ENCODE data around the gene SWI5.

The SWI5 gene

DNA sequence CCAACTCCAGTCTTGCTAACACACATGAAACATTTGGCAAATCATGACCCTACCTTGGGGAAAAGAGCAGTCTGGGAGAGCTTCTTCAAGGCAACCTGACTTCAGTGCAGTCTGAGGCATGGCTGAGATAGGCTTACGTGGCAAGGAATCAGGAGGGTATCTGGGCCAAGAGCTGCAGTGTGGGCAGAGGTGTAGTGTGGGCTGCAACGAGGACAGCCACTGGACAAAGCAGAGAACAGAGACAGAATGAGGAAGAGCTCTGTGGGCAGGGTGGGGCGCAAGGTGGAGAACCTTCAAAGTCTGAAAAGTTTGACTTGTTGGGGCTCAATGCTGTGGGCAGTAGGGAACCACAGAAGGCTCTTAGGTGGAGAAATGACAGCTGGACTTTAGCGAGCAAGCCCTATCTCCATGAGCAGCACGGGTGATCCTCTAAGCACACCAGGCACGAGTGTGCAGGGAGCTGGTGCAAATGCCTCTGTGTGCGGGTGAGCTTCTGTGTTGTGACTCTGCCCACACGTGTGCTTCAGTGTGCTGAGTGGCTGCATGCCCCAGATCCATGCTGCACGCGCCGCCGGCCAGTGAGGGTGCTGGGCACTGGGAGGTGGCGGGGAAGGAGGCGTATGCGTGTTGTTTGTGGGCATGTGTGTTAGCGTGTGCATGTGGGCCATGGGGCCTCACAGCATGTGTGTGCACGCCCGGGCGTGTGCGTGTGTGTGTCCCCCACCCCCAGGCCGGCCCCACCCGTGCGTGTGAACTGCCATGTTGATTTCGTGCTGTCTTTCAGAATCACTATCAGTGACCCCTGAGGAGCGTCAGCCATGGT lies 23.5 kb upstream of the SWI5 start:
- DNase-seq (ENCODE audit: low read depth): no peak

- DNase-seq (ENCODE audit: low read depth): no peak
These were observed 22.7 kb upstream of the SWI5 start for GRCh38 chr9:128253140-128253990.

GRCh38 chr9:128253991-128254346 lies 22.1 kb upstream of the SWI5 start:
- no peak for DNase-seq (ENCODE audit: low read depth)

- no peak for DNase-seq (ENCODE audit: low read depth)
These were observed 21.7 kb upstream of the SWI5 start for GRCh38 chr9:128254362-128254761.

DNA sequence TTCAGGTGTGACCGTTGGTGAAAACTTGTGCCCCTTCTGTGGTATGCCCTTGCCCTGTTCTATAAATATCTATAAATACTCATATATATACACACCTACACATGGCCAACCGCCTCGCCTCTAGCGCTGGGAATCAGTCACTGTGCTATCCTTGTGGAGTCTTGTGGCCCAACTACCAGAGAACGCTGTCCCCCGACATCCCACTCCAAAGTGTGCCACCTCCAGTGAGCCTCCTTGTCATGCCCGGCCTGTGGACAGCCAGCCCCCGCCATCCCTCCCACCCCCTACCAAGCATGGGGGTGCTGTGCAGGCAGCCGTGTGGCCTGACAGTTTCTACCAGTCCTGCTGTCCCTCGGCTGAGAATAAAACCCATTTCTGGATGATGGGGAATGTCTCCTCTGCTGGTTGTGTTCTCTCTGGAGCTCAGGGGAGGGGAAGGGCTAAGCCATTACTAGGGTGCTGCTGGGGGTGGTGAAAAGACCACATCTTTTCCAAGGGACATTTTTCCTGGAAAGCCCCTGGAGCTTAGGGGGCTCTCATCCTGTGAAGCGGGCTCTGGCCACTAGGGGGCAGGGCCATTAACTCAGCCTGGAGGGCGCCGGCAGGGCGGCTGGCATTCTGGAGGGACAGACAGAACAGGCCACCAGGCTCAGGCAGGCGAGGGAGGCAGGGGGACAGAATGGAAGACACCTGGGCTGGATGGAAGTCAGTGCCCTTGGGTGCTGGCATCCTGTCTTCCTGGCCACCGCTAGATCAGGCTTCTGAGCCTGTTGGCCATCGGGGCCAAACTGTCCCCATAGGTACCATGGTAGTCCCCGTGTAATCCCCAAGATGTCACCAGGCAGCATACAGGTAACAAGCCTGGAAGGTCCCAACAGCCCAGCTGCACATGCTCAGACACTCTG lies 21.0 kb upstream of the SWI5 start:
- DNase-seq (ENCODE audit: low read depth): peak; percentile 24

DNA sequence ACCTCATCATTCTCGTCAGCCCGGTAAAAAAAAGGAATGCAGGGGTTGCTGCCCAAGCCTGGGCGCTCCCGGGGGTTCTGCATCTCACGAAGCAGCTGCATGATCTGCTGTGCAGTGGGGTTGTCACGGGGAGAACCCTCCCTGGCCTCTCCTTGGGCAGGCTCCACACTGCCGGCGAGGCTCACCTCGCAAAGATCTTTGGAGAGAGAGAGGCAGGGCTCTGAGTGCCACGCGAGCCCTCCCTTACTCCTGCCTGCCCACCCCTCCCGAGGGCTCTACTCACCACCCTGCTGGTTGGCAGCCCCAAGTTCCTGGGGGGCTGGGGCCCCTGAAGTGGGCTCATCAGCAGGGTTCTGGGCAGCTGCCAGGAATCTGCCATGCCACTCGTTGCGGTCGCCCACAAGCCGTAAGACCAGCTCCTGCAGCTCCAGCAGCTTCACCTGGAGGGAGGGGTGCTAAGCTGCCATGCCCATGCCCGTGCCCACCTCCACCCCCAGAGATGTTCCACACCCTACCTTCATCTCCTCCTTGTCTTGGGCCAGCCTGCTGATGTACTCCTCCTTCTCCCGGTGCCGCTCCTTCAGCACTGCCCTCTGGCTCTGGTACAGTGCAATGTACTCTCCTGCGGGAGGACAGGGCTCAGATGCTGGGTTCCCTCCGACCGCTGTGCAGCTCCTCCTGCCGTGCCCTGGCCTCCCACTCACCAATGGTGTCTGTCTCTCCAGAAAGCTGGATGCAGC lies 18.8 kb upstream of the SWI5 start:
- DNase-seq (ENCODE audit: low read depth): no peak

DNA sequence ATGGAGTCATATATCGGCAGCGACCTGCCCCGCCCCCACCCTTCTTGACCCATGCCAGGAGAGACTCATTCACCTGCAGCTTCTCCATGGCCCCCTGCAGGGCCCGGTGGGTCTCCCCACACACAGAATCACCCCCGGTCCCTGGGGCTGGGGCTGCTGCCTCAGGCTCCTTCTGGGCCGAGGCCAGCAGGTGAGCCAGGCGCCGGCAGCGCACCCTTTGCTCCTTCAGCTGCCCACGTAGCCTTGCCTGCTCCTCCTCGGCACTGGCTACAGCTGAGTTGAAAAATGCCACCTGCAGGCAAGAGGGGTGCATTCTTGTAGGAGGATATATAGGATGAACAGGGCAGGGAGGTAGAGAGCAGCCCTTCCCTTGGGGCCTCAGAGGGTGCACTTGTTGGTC lies 18.2 kb upstream of the SWI5 start:
- DNase-seq (ENCODE audit: low read depth): no peak

DNA sequence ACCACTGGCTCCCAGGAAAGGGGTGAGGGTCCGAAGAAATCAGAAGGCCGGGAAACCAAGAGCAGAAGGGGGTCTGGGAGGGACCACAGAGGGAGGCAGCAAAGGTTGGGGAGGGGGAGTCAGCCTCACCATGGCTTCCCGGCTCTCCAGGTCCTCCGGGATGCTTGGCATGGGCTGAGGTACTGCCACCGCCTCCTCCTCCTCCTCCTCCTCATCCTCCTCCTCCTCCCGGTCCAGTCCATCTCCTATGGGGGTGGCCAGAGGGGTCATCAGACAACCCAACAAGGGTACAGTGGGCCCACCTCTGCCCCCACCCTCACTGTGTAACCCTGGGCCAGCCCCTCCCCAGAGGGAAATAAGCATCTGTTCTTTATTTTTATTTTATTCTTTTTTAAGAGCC lies 17.8 kb upstream of the SWI5 start:
- DNase-seq (ENCODE audit: low read depth): no peak

DNA sequence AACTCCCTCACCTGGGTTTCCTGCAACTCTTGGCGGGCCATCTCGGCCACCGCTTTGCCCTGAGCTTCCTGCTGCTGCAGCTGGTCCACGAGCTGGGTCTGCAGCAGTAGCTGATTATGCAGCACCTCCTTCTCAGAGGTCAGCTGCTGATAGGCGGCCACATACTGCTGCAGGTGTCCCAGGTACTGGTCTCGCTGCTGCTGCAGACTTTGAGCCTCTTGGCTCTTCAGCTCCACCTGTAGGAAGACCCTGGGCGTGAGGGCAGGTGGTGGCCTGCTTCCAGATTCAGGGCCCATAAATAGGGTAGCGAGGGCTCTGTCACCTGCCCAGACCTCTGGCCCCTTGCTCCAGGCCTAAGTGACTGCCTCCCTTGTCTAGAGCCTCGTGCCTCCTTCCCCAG lies 16.9 kb upstream of the SWI5 start:
- no peak for DNase-seq (ENCODE audit: low read depth)

GRCh38 chr9:128260340-128260739 lies 15.7 kb upstream of the SWI5 start:
- no peak for DNase-seq (ENCODE audit: low read depth)

- DNase-seq (ENCODE audit: low read depth): no peak
These were observed 13.4 kb upstream of the SWI5 start for GRCh38 chr9:128262687-128263086.

DNA sequence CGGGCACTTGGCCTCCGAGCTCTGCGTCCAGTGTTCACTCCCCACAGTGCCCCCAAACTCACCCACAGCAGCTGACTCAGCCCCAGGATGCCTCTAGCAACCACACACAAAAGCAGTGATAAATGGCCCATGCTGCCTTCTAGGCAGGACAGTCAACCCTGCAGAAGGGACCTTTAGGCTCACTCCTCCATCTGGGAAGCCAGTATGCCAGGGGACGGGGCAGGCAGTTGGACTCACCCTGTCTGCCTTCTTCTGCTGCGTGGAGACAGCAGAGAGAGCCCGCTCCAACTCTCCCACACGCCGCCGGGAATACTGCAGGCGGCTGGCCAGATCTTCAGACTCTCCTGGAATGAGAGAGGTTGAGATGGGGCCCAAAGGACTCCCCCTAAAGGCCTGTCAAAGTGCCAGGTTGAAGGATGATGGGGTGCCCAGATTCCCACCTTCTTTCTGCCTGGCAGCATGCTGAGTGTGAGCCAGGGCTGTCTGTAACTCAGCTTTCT lies 10.7 kb upstream of the SWI5 start:
- DNase-seq (ENCODE audit: low read depth): no peak

GRCh38 chr9:128266868-128267590 lies 9.0 kb upstream of the SWI5 start:
- DNase-seq (ENCODE audit: low read depth): no peak

- DNase-seq (ENCODE audit: low read depth): no peak
These were observed 5.0 kb upstream of the SWI5 start for GRCh38 chr9:128271112-128271511.

DNA sequence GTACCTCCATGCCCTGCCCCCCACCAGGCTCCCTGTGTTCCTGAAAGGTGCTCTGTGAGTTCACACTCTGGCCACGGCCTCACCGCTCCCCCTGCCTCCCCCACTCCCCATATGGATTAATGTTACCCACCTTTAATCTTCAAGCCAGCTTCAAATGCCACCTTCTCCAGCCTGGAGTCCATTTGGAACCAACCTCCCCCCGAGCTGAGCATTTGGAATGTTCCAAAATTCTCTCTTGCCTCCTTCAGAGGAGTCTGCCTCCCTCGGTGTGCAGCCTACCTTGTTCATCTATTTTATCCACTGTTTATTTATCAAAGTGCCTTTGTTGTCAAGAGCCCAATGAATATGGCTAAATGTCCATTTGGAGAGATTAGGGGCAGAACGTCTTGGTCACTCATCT lies 4.6 kb upstream of the SWI5 start:
- DNase-seq (ENCODE audit: low read depth): no peak

DNA sequence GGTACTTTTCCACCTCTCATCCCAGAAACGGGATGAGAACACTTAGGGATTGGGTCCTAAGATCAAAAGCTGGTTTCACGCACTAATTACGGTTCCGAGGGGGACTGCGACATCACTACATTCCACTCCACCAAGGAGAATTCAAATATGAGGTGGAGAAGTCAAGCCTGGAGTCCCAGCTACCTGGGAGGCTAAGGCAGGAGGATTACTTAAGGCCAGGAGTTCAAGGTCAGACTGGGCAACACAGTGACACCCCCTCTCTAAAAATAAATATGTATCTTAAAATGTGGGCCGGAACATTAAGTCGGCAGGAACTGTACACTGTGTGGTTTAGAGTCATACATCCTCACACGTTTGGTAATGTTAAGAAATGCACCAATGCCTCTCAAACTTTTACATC lies 1.8 kb upstream of the SWI5 start:
- no peak for DNase-seq (ENCODE audit: low read depth)

- DNase-seq (ENCODE audit: low read depth): peak; percentile 22
These were observed 673 bp upstream of the SWI5 start, which contains the start of gene GOLGA2 for GRCh38 chr9:128275198-128276007. GOLGA2 (minus strand) TSS chr9:128276007; CDS start chr9:128275976, 31 bp downstream.

GRCh38 chr9:128276574-128277270 lies 646 bp downstream of the SWI5 start:
- peak; percentile 38 for DNase-seq (ENCODE audit: low read depth)

All from amniotic epithelial cell (primary cell).